ENCODE measurements around the gene SPATA6. TPM values are rescaled to one million over a fixed set of nuclear protein-coding genes. Genes with fewer than 3 reads are reported as not detected.

The SPATA6 gene
- total and polyA plus RNA-seq, 2 donors (not counting 3 experiments of a cell fraction or from before 2014, with no cell fraction given), result 0.79 to 4.9 TPM

GRCh38 chr1:48470481-48470855 lies 1.5 kb downstream of the SPATA6 start:
- Histone ChIP-seq H3K36me3 (ENCODE audit: control insufficient read depth in 2 of 2, extremely low read depth in 1 of 2, insufficient read depth in 2 of 2, low read length in 2 of 2) (no peaks in the 10 kb centered on the region), H3K27ac (ENCODE audit: insufficient read depth, low read depth, low read length) (peak overlapping the region; percentile 20), H3K27me3 (ENCODE audit: control insufficient read depth in 2 of 2, insufficient read depth in 2 of 2, low read length in 2 of 2) (peaks cover 0 to 1% of the 10 kb centered on the region in 2 experiments), H3K4me2 (ENCODE audit: insufficient read depth, low read length) (peak overlapping the region; percentile 85), H2AFZ (ENCODE audit: low read depth, low read length) (peak overlapping the region; percentile 54), H3K4me1 (ENCODE audit: control insufficient read depth, extremely low read depth, insufficient read depth, low read length) (peaks cover 29% of the 10 kb centered on the region), H4K20me1 (replicated peaks; ENCODE audit: control insufficient read depth, extremely low read depth, insufficient read depth, low read length) (no peaks in the 10 kb centered on the region), H3K9me3 (replicated peaks; ENCODE audit: control insufficient read depth, insufficient read depth, low read length) (no peaks in the 10 kb centered on the region), H3K4me3 (replicated peaks in 1 of 3; ENCODE audit: insufficient read depth in 1 of 3, low read depth in 1 of 3, low read length in 3 of 3) (no peak overlapping the region), H3K9ac (replicated peaks; ENCODE audit: extremely low read depth, insufficient read depth, low read length) (peak overlapping the region; percentile 13), H3K79me2 (ENCODE audit: control insufficient read depth, insufficient read depth, low read length) (no peaks in the 10 kb centered on the region), H3K9me1 (replicated peaks; ENCODE audit: control insufficient read depth, extremely low read depth, insufficient read depth, low read length) (no peaks in the 10 kb centered on the region)
- ChIA-PET CTCF (interaction anchor here (0.7 to 1.6 kb wide), 7 partner anchors 10 to 267 kb away, joined by 3 to 24 read pairs (median 3); no protein-coding TSS in a partner anchor), POLR2A (no interaction called here)
- dilution Hi-C loops (cut with MboI; ENCODE audit: extremely low pct_ligation_motif_present, low sequenced_read_pairs), result no loop called here
- intact Hi-C loops (cut with micrococcal nuclease), result loop anchor here (2.0 kb wide), 1 partner anchor 40 kb away; no protein-coding TSS in a partner anchor
- TF ChIP-seq EZH2 (IDR thresholded peaks at IDR 0.05; ENCODE audit: borderline replicate concordance, low read depth, low read length, severe bottlenecking) (no peak), GATA2 (IDR thresholded peaks at IDR 0.05; ENCODE audit: insufficient read depth, insufficient read length, low read depth, low read length) (no peak), MYC (IDR thresholded peaks at IDR 0.05; ENCODE audit: low read depth, low read length) (no peak), FOS (IDR thresholded peaks at IDR 0.05; ENCODE audit: borderline replicate concordance, insufficient read depth, low read length) (no peak), POLR2A (IDR thresholded peaks at IDR 0.05; ENCODE audit: low read depth, low read length) (no peak), JUN (IDR thresholded peaks at IDR 0.05; ENCODE audit: borderline replicate concordance, insufficient read depth, insufficient read length, low read depth) (no peak), POLR2AphosphoS5 (IDR thresholded peaks at IDR 0.05; ENCODE audit: insufficient read depth, low read depth, low read length) (no peak)
- TF ChIP-seq, protein P1, sequence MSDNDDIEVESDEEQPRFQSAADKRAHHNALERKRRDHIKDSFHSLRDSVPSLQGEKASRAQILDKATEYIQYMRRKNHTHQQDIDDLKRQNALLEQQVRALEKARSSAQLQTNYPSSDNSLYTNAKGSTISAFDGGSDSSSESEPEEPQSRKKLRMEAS (IDR thresholded peaks at IDR 0.05; ENCODE audit: insufficient read depth, insufficient read length), result no peak
- TF ChIP-seq, protein P2, sequence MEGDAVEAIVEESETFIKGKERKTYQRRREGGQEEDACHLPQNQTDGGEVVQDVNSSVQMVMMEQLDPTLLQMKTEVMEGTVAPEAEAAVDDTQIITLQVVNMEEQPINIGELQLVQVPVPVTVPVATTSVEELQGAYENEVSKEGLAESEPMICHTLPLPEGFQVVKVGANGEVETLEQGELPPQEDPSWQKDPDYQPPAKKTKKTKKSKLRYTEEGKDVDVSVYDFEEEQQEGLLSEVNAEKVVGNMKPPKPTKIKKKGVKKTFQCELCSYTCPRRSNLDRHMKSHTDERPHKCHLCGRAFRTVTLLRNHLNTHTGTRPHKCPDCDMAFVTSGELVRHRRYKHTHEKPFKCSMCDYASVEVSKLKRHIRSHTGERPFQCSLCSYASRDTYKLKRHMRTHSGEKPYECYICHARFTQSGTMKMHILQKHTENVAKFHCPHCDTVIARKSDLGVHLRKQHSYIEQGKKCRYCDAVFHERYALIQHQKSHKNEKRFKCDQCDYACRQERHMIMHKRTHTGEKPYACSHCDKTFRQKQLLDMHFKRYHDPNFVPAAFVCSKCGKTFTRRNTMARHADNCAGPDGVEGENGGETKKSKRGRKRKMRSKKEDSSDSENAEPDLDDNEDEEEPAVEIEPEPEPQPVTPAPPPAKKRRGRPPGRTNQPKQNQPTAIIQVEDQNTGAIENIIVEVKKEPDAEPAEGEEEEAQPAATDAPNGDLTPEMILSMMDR (IDR thresholded peaks at IDR 0.05; ENCODE audit: extremely low read depth in 1 of 2, insufficient read depth in 1 of 2, low read depth in 1 of 2, low read length in 2 of 2), result no peak
- no TSS peak for BruUV-seq (replicated peaks)
- FAIRE-seq (no peak), DNase-seq (ENCODE audit: low read depth, low spot score) (peak; percentile 37)
